Adrenal gland (tissue), 19 donors: ENCODE results near the gene FMO1. TPM values are rescaled to one million over a fixed set of nuclear protein-coding genes. Genes with fewer than 3 reads are reported as not detected.

Experiments used
- DNase-seq, 7 donors: peaks; one replicate each; pipeline ENCODE4 v3.0.0-alpha.2; 2019 to 2020
- H3K27ac ChIP-seq, 5 donors: fragments of 200-600 bp; sonication (generic) in 4 of 5; 1 replicate in 3 of 5; 2 replicates in 2 of 5; pipeline versions ENCODE4 v1.5.1 to v1.8.0; 2016 to 2020; ENCODE audit warnings: mild to moderate bottlenecking in 1 of 5
- H3K27me3 ChIP-seq: fragments of 200-600 bp; 2 replicates; pipeline ENCODE4 v1.8.0; 2021
- H3K36me3 ChIP-seq, 2 donors: fragments of 200-600 bp; replicated peaks in 1 of 2; 1 replicate in 1 of 2; 2 replicates in 1 of 2; pipeline versions ENCODE4 v1.5.1 to v1.8.0; 2018 to 2022
- H3K4me1 ChIP-seq, 2 donors: fragments of 200-600 bp; replicated peaks in 1 of 2; 1 replicate in 1 of 2; 2 replicates in 1 of 2; pipeline versions ENCODE4 v1.5.1 to v1.8.0; 2018 to 2021
- H3K4me3 ChIP-seq, 4 donors: fragments of 200-600 bp; sonication (generic) in 3 of 4; one replicate each; pipeline ENCODE4 v1.5.1; 2016 to 2018
- H3K9me3 ChIP-seq, 3 donors: fragments of 200-600 bp; sonication (generic) in 1 of 3; replicated peaks in 1 of 3; 1 replicate in 2 of 3; 2 replicates in 1 of 3; pipeline versions ENCODE4 v1.5.1 to v1.8.0; 2016 to 2021
- POLR2A ChIP-seq, 2 donors: fragments of 450-650 bp; IDR thresholded peaks; one replicate each; pipeline ENCODE4 v1.6.1; 2017; ENCODE audit warnings: antibody characterized with exemption in 2 of 2, mild to moderate bottlenecking in 2 of 2, moderate library complexity in 1 of 2
- WGBS, 4 donors: extraction: QIAGEN DNeasy Blood & Tissue Kit in 2 of 4; methylation state at CpG; one replicate each; pipeline versions ENCODE4 v1.1.5 to v1.1.7; 2013 to 2017; 5-methylcytosine and 5-hydroxymethylcytosine counted together
- intact Hi-C, 2 donors: fragments of 100-400 bp; cut with DNase I; formaldehyde crosslinking; loops; one replicate each; pipeline versions ENCODE4 v1.14.1 to v1.15.0; 2022 to 2023
- long read RNA-seq, 10 donors: library from polyadenylated mRNA in 3 of 10; unstranded in 2 of 10; stranded (forward) in 1 of 10; transcript quantifications; one replicate each; pipeline ENCODE4 v2.0.0 and lab custom pipeline, GENCODE V29; 2021 to 2026
- polyA plus RNA-seq, 3 donors: library from polyadenylated mRNA; stranded (reverse); fragments of 200-250 nt in 2 of 3; fragments of 350-450 nt in 1 of 3; fragmentation: Illumina TruSeq in 1 of 3; extraction: RNeasy Lipid Tissue Mini Kit (QIAGEN cat#74804) in 1 of 3; gene quantifications; one replicate each; pipeline ENCODE4 v1.2.3, GENCODE V29; 2013 to 2014
- total RNA-seq, 9 donors: library from RNA; depleted of rRNA in 4 of 9; stranded (reverse); fragments of >200 nt in 4 of 9; fragments of 120-200 nt in 1 of 9; fragmentation: NEBNext Ultra II Directional in 1 of 9; extraction: Animal tissue kit (Norgen Biotek cat#: 25700) in 1 of 9; gene quantifications; one replicate each; pipeline versions ENCODE4 v1.1.0 to v1.2.4, GENCODE V29; 2013 to 2023
- TF ChIP-seq, protein P1 (sequence below), 6 experiments: fragments of 450-650 bp in 4 of 6; fragments of 200-600 bp in 2 of 6; sonication (generic) in 1 of 6; IDR thresholded peaks; 1 replicate in 5 of 6; 2 replicates in 1 of 6; pipeline versions ENCODE4 v1.5.1 to v1.8.0; 2016 to 2021; ENCODE audit warnings: antibody characterized with exemption in 6 of 6, mild to moderate bottlenecking in 2 of 6, moderate library complexity in 1 of 6
- donor health status: healthy with polysubstance abuse.
- donor health status: Bipolar disorder and iron deficiency.
- donor health status: DM: yes; HTN: yes; CAD: no.
- donor health status: DM: no; HTN: no; CAD: no.
- donor health status: DM: no; HTN: no; CAD: no.
- donor health status: DM: yes; HTN: yes; CAD: no.

FMO1 gene
- total RNA-seq (10 to 100 TPM in 2 of 9 donors, 1 to 10 TPM in 7; 1.0 to 13.5 (median 7.4) TPM), polyA plus RNA-seq (1 to 10 TPM; 1.4 to 5.6 (median 2.5) TPM)
- long read RNA-seq, donor 1 = 0 reads
- long read RNA-seq, donor 2 = 0 reads
- long read RNA-seq, donor 3 = 0 reads
- long read RNA-seq, donor 4, partial matches to known transcripts = 0 of 2 reads
- long read RNA-seq, donor 4, other reads (novel, unspliced or antisense) = 0 of 2 reads
- long read RNA-seq, donor 5, transcript FMO1-201 (8 exons, 2,160 nt) = major isoform, 8 of 11 reads
- long read RNA-seq, donor 5, partial matches to known transcripts = 1 of 11 reads
- long read RNA-seq, donor 5, other reads (novel, unspliced or antisense) = 2 of 11 reads
- long read RNA-seq, donor 6, partial matches to known transcripts = 0 of 6 reads
- long read RNA-seq, donor 6, other reads (novel, unspliced or antisense) = 3 of 6 reads
- long read RNA-seq, donor 7 = 0 reads
- long read RNA-seq, donor 8 = 0 reads
- long read RNA-seq, donor 9, partial matches to known transcripts = 0 of 1 reads
- long read RNA-seq, donor 9, other reads (novel, unspliced or antisense) = 0 of 1 reads
- long read RNA-seq, donor 10, partial matches to known transcripts = 0 of 2 reads
- long read RNA-seq, donor 10, other reads (novel, unspliced or antisense) = 0 of 2 reads

DNA sequence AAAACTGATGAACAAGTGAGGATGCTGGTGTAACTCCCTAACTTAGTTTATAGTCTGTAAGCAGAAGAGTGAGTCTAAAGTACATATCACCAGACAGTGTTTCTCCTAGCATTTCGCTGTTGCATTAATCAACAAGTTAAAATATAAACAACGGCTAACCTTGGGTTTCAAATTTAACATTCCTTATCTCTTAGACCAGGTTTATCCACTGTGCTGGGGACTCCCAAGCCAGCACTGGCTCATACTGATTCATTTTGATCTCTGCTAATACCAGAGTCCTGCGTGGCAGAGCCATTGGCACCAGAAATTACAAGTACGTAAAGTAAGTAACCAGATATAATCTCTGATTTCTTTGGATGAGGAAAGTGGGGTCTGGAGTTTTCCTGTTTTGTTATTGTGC is at the start of gene FMO1:
Gene FMO1, plus strand, starts transcription at position 193 of the 400 bp plus-strand sequence. CDS start 9,594 bp downstream, outside the sequence.
- WGBS, 4 donors = 53 to 65% (median 55%) methylated on average over 4 of the region's 4 CpGs

GRCh38 chr1:171204296-171204695 is 44.0 kb upstream of the FMO1 start:
- DNase-seq = no peak
- H3K9me3 ChIP-seq = no peaks in the 10 kb centered on the region
- WGBS, 4 donors = 64 to 83% (median 72%) methylated on average over 5 of the region's 5 CpGs
- intact Hi-C loops = no loop called here
- no peak overlapping the region for H3K27ac ChIP-seq
- no peaks in the 10 kb centered on the region for H3K27me3 ChIP-seq
- no peak overlapping the region for H3K4me3 ChIP-seq
- H3K36me3 ChIP-seq = peaks cover 0 to 8% of the 10 kb centered on the region in 2 donors
- no peaks in the 10 kb centered on the region for H3K4me1 ChIP-seq
- no peak for TF ChIP-seq POLR2A (IDR thresholded peaks at IDR 0.05)
- TF ChIP-seq, protein P1, sequence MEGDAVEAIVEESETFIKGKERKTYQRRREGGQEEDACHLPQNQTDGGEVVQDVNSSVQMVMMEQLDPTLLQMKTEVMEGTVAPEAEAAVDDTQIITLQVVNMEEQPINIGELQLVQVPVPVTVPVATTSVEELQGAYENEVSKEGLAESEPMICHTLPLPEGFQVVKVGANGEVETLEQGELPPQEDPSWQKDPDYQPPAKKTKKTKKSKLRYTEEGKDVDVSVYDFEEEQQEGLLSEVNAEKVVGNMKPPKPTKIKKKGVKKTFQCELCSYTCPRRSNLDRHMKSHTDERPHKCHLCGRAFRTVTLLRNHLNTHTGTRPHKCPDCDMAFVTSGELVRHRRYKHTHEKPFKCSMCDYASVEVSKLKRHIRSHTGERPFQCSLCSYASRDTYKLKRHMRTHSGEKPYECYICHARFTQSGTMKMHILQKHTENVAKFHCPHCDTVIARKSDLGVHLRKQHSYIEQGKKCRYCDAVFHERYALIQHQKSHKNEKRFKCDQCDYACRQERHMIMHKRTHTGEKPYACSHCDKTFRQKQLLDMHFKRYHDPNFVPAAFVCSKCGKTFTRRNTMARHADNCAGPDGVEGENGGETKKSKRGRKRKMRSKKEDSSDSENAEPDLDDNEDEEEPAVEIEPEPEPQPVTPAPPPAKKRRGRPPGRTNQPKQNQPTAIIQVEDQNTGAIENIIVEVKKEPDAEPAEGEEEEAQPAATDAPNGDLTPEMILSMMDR (IDR thresholded peaks at IDR 0.05) = no peak

More for the DNA sequence above, at the start of gene FMO1:
- no peak for DNase-seq
- no peak for TF ChIP-seq POLR2A (IDR thresholded peaks at IDR 0.05)
- TF ChIP-seq, protein P1 (IDR thresholded peaks at IDR 0.05) = no peak
- intact Hi-C loops = loop anchor here (5.0 kb wide), 1 partner anchor 64 kb away; the partner anchor contains the start of gene FMO4 (in 2 of the 2)
- Histone ChIP-seq H3K4me3 (no peak within 1 kb of the TSS), H3K4me1 (no peaks in the 10 kb centered on the region), H3K27ac (no peak within 1 kb of the TSS), H3K27me3 (peaks cover 5% of the 10 kb centered on the region), H3K36me3 (no peaks in the 10 kb centered on the region), H3K9me3 (no peaks in the 10 kb centered on the region)

DNA sequence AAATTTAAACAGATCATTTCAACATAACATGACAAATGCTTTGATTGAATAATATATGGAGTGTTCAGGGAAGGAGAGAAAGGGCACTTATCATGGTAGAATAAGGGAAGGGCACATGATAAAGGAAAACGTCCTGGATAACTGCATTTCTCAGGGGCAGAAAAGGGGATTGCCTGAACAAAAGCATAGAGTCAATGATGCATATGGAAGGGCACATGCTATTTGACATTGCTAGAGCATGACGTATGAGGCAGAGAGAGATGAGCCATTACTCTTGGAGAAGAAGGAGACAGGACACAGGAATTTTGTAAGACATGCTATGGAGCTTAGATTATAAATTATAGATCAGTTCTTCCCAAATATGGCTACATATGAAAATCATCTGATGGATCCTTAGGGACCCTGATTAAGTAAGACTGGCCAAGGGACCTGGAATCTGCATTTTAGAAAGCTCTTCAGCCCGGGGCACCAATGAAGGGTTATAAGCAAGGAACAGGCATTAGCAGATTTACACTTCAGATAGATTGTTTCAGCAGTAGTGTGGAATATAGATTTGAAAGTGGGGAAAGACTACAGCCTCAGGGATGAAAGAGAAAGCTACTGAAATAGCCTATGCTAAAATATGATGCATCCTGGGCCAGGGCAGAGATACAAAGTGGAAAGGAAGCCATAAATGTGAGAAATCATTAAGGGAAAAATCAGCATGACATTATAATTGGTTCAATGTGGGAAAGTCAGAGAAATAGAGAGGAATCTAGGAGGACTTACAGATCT is 41.9 kb upstream of the FMO1 start:
- Histone ChIP-seq H3K27ac (no peak overlapping the region), H3K27me3 (no peaks in the 10 kb centered on the region), H3K36me3 (peaks cover 0 to 6% of the 10 kb centered on the region in 2 donors), H3K9me3 (no peaks in the 10 kb centered on the region), H3K4me1 (no peaks in the 10 kb centered on the region), H3K4me3 (no peak overlapping the region)
- DNase-seq = no peak
- TF ChIP-seq, protein P1 (IDR thresholded peaks at IDR 0.05) = no peak
- no peak for TF ChIP-seq POLR2A (IDR thresholded peaks at IDR 0.05)
- 42 to 73% (median 60%) methylated on average over 3 of the region's 3 CpGs for WGBS, 4 donors
- intact Hi-C loops = no loop called here

- TF ChIP-seq POLR2A (IDR thresholded peaks at IDR 0.05) = no peak
- Histone ChIP-seq H3K4me3 (no peak overlapping the region), H3K9me3 (no peaks in the 10 kb centered on the region), H3K27ac (no peak overlapping the region), H3K27me3 (no peaks in the 10 kb centered on the region), H3K36me3 (peaks cover 0 to 6% of the 10 kb centered on the region in 2 donors), H3K4me1 (no peaks in the 10 kb centered on the region)
- DNase-seq = no peak
- 76 to 94% (median 82%) methylated on average over 1 of the region's 1 CpG for WGBS, 4 donors
- intact Hi-C loops = no loop called here
These were observed 41.3 kb upstream of the FMO1 start for GRCh38 chr1:171206978-171207355.
